Coronary artery (tissue), 2 donors: Measurements from ENCODE around the gene SUPT6H.
"Not testable (repeated sequence)": the region's sequence is repeated elsewhere in the genome, so short reads cannot be mapped to it uniquely, and the experiment has no call there.

ENCODE experiments used
- DNase-seq: peaks from one replicate; pipeline ENCODE4 v3.0.0-alpha.2; 2017; ENCODE audit warnings: low spot score
- H3K27ac ChIP-seq, 2 donors: fragments of 200-600 bp; sonication (generic); one replicate each; pipeline ENCODE4 v1.5.1; 2016 to 2019
- H3K4me3 ChIP-seq: fragments of 200-600 bp; sonication (generic); 2 replicates; pipeline ENCODE4 v1.5.1; 2016; ENCODE audit warnings: mild to moderate bottlenecking, moderate library complexity
- TF ChIP-seq, protein P1 (sequence below): fragments of 200-600 bp; sonication (generic); IDR thresholded peaks from one replicate; pipeline ENCODE4 v1.5.1; 2019; ENCODE audit warnings: antibody characterized with exemption

SUPT6H gene

GRCh38 chr17:28720247-28720996 is 58.4 kb downstream of the SUPT6H start:
- TF ChIP-seq, protein P1, sequence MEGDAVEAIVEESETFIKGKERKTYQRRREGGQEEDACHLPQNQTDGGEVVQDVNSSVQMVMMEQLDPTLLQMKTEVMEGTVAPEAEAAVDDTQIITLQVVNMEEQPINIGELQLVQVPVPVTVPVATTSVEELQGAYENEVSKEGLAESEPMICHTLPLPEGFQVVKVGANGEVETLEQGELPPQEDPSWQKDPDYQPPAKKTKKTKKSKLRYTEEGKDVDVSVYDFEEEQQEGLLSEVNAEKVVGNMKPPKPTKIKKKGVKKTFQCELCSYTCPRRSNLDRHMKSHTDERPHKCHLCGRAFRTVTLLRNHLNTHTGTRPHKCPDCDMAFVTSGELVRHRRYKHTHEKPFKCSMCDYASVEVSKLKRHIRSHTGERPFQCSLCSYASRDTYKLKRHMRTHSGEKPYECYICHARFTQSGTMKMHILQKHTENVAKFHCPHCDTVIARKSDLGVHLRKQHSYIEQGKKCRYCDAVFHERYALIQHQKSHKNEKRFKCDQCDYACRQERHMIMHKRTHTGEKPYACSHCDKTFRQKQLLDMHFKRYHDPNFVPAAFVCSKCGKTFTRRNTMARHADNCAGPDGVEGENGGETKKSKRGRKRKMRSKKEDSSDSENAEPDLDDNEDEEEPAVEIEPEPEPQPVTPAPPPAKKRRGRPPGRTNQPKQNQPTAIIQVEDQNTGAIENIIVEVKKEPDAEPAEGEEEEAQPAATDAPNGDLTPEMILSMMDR = no peak
- DNase-seq = no peak
- peak overlapping the region; percentile 96 for H3K4me3 ChIP-seq
- peak overlapping the region; percentile 88 to 90 for H3K27ac ChIP-seq

GRCh38 chr17:28720997-28721329 is 59.0 kb downstream of the SUPT6H start:
- H3K4me3 ChIP-seq = peak overlapping the region; percentile 96
- H3K27ac ChIP-seq = peak overlapping the region in 1 of 2 donors; percentile 88
- DNase-seq = not testable (repeated sequence)

- Histone ChIP-seq H3K4me3 (no peak overlapping the region), H3K27ac (no peak overlapping the region)
- TF ChIP-seq, protein P1 = no peak
- no peak for DNase-seq
These were observed 60.6 kb downstream of the SUPT6H start for GRCh38 chr17:28722417-28723158.

DNA sequence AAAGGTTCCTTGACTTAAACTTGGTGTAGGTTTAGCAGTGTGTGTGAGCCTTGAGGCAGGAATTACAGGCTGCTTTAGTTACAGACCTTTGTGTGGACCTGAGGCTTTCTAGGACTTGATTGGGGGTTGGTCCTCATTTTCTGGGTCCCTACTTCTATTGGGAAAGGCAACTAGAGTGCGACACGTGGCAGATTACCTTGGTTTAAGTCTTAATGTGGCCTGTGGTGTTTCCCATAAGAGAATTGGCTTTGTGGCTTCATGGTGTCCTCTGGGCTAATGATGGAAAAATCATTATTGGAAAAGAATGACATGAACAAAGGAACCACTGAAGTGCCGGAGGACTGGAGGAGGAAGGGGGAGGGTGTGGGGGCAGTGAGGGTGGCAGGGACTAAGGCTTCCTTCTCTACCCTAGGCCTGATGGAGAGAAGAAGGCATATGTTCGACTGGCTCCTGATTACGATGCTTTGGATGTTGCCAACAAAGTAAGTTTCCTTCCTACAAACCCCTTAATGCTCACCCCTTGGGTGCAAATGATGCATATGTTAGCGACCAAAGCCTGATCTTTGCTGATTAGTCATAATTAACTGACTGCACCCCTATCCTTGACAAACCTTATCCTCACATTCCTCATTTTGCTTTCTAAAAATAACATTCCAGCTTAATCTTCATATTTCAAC is 61.3 kb downstream of the SUPT6H start:
- TF ChIP-seq, protein P1 = no peak
- Histone ChIP-seq H3K27ac (no peak overlapping the region), H3K4me3 (no peak overlapping the region)
- no peak for DNase-seq

DNA sequence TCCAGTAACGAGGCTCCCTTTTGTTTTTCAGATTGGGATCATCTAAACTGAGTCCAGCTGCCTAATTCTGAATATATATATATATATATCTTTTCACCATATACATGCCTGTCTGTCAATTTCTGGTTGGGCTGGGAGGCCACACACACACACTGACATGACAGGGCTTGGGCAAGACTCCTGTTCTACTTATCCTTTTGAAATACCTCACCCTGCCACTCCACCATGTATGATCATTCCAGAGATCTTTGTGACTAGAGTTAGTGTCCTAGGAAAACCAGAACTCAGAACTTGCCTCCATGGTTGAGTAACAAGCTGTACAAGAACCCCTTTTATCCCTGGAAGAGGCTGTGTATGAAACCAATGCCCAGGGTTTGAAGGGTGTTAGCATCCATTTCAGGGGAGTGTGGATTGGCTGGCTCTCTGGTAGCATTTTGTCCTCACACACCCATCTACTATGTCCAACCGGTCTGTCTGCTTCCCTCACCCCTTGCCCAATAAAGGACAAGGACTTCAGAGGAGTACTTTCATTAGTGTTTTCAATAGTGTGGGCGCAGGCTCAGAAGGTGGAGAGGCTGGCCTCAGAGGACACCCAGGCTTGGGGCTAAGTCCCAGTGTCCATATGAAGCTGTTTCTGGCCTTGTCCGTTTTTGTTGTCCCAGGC is 62.0 kb downstream of the SUPT6H start:
- H3K27ac ChIP-seq, H3K4me3 ChIP-seq, DNase-seq: not testable (repeated sequence)

- peak overlapping the region in 1 of 2 donors; percentile 99 for H3K27ac ChIP-seq
- no peak for DNase-seq
- H3K4me3 ChIP-seq = peak overlapping the region; percentile 87
- TF ChIP-seq, protein P1 = no peak
These were observed 62.6 kb downstream of the SUPT6H start for GRCh38 chr17:28724500-28725165.

- DNase-seq = no peak
- Histone ChIP-seq H3K4me3 (peak overlapping the region; percentile 87), H3K27ac (peak overlapping the region in 1 of 2 donors; percentile 99)
- TF ChIP-seq, protein P1 = no peak
These were observed 63.2 kb downstream of the SUPT6H start for GRCh38 chr17:28725166-28725659.
